GM12875 (cell line): Measurements from ENCODE around the gene NIPBL.
"Not testable (repeated sequence)": the region's sequence is repeated elsewhere in the genome, so short reads cannot be mapped to it uniquely, and the experiment has no call there.

ENCODE experiments used
- H3K4me3 ChIP-seq: one replicate; pipeline ENCODE4 v1.5.1; 2011; ENCODE audit warnings: low read depth, low read length, control low read depth
- TF ChIP-seq, protein P1 (sequence below): IDR thresholded peaks from 2 replicates; pipeline ENCODE4 v1.5.1; 2011; ENCODE audit warnings: low read depth, mild to moderate bottlenecking, control low read depth, inconsistent platforms, low read length, moderate library complexity, borderline replicate concordance; ENCODE audit not compliant: insufficient read depth

The NIPBL gene

DNA sequence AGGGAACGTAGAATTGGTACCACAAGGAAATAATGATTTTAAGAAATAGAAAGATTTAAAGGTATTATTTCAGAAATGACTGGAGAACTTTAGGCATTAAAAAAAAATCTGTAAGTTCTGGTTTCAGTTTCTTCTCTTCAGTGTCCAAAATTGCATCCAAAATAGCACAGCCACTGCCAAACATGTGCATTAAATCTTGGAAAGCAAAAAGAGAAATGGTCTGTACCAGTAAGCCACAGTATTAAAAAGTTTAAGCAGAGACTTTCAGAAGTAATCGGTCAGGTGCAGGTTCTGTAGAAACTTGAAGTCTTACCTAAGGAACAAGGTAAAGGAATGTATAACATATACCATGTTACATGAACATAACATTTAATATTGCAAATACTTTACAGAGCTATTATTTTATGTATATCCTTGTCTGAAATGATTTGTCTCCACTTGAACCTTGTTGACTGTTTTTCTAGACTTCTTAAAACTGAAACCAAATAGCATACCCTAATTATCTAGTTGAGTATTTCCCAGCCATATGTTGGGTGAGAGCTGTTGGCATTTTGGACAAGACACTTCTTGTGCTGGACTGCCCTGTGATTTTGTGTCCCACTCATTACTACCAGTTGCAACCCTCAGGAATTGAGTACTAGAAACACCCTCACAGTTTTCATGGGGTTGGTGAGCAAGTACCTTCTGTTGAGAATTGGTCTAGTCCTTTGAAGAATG, 32.1 kb downstream of the NIPBL start:
- TF ChIP-seq, protein P1, sequence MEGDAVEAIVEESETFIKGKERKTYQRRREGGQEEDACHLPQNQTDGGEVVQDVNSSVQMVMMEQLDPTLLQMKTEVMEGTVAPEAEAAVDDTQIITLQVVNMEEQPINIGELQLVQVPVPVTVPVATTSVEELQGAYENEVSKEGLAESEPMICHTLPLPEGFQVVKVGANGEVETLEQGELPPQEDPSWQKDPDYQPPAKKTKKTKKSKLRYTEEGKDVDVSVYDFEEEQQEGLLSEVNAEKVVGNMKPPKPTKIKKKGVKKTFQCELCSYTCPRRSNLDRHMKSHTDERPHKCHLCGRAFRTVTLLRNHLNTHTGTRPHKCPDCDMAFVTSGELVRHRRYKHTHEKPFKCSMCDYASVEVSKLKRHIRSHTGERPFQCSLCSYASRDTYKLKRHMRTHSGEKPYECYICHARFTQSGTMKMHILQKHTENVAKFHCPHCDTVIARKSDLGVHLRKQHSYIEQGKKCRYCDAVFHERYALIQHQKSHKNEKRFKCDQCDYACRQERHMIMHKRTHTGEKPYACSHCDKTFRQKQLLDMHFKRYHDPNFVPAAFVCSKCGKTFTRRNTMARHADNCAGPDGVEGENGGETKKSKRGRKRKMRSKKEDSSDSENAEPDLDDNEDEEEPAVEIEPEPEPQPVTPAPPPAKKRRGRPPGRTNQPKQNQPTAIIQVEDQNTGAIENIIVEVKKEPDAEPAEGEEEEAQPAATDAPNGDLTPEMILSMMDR: no peak
- no peak overlapping the region for H3K4me3 ChIP-seq

DNA sequence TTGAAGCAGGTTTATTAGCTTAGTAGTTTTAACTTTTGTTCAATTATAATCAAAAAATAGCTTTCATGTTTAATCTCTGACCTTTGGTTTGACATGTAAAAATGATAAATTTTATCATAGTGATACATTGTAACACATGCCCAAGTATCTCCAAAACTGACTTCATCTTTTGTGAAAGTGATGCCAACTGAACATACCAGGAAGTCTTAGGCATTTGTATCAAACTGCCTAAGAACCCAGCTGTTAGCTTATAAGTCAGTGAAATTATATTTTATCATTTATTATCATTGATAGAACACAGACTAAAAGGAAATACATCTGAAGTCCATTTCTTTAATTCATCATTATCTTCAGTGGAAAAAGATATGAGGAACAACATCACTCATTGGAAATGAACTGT, 39.1 kb downstream of the NIPBL start:
- TF ChIP-seq, protein P1: no peak
- H3K4me3 ChIP-seq: no peak overlapping the region

DNA sequence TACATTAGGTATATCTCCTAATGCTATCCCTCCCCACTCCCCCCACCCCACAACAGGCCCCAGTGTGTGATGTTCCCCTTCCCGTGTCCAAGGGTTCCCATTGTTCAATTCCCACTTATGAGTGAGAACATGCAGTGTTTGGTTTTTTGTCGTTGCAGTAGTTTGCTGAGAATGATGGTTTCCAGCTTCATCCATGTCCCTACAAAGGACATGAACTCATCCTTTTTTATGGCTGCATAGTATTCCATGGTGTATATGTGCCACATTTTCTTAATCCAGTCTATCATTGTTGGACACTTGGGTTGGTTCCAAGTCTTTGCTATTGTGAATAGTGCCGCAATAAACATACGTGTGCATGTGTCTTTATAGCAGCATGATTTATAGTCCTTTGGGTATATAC, 40.0 kb downstream of the NIPBL start:
- H3K4me3 ChIP-seq: not testable (repeated sequence)

DNA sequence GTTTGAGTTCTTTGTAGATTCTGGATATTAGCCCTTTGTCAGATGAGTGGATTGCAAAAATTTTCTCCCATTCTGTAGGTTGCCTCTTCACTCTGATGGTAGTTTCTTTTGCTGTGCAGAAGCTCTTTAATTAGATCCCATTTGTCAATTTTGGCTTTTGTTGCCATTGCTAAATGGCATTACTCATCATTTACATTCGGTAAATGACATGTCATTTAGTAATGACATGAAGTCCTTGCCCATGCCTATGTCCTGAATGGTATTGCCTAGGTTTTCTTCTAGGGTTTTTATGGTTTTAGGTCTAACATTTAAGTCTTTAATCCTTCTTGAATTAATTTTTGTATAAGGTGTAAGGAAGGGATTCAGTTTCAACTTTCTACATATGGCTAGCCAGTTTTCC, 40.8 kb downstream of the NIPBL start:
- H3K4me3 ChIP-seq: not testable (repeated sequence)

DNA sequence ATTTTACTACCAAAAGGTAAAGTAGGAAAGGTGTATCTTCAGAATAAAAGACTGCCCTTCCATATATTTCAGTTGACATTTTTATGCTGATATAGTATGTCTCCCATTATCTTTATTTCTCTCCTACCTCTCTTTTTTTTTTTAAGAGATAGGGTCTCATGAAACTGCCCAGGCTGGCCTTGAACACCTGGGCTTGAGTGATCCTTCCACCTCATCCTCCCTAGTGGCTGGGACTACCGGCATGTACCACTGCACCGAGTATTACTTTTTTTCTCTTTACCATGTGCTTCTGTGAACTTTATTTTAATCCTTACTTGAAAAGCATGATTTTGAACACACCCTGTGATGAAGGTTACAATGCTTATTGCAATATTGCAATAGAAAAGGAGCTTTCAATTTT, 42.7 kb downstream of the NIPBL start:
- no peak overlapping the region for H3K4me3 ChIP-seq
- TF ChIP-seq, protein P1: no peak

DNA sequence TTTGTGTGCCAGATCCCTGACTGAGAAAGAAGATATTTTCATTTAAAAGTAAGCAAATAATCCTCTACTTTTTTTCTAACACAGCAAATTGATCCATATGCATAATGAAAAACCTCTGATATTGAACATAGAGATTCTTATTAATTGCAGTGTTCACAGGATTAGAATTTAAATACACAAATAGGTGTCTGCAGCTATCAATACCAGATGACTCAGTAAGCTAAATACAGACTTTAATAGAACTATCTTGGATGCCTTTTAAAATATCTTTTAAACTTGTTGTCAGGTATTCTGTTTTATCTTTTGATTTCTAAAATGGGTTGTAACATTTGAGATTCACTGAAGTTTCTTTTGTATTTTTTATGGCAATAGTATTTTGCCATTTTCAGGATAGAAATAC, 43.1 kb downstream of the NIPBL start:
- no peak overlapping the region for H3K4me3 ChIP-seq
- TF ChIP-seq, protein P1: no peak

DNA sequence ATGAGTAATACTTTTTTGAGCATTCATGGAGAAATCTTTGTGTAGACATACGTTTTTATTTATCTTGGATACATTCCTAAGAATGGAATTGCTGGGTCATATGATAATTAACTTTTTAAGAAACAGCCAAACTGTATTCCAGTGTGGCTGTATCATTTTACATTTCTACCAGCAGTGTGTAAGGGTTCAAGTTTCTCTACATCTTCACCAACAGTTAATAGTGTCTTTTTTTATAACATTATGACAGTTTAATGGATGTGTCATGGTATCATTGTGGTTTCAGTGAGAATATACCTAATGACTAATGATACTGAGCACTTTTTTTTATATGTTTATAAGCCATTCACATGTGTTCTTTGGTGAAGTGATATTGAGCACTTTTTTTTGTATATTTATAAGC, 52.4 kb downstream of the NIPBL start:
- TF ChIP-seq, protein P1: no peak
- no peak overlapping the region for H3K4me3 ChIP-seq

DNA sequence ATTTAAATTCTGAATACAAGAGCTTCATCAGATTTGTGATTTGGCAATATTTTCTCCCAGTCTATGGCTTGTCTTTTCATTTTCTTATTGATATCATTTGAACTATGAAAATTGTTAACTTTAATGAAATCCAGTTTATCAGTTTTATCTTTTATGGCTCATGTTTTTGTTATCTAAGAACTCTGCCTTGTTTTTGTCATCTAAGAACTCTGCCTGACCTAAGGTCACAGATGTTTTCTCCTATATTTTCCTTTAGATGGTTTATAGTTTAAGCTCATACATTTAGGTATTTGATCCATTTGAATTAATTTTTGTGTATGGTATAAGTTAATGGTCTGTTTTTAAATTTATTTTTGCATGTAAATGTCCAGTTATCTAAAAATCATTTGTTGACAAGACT, 52.9 kb downstream of the NIPBL start:
- no peak overlapping the region for H3K4me3 ChIP-seq
- TF ChIP-seq, protein P1: no peak
